Gastroesophageal sphincter (tissue), 3 donors: ENCODE results near the gene PARD3.

Experiments used
- EP300 ChIP-seq: sonication (generic); formaldehyde crosslinking; IDR thresholded peaks from one replicate; pipeline ENCODE4 v1.6.1; 2017; ENCODE audit warnings: antibody characterized with exemption, mild to moderate bottlenecking
- POLR2A ChIP-seq, 2 donors: fragments of 450-650 bp; IDR thresholded peaks; one replicate each; pipeline ENCODE4 v1.6.1; 2017; ENCODE audit warnings: antibody characterized with exemption in 2 of 2, mild to moderate bottlenecking in 2 of 2, moderate library complexity in 1 of 2
- TF ChIP-seq, protein P1 (sequence below), 4 experiments: fragments of 200-600 bp in 2 of 4; fragments of 450-650 bp in 2 of 4; sonication (generic) in 1 of 4; IDR thresholded peaks; one replicate each; pipeline ENCODE4 v1.5.1; 2017 to 2019; ENCODE audit warnings: antibody characterized with exemption in 4 of 4, mild to moderate bottlenecking in 2 of 4, moderate library complexity in 2 of 4

DNA sequence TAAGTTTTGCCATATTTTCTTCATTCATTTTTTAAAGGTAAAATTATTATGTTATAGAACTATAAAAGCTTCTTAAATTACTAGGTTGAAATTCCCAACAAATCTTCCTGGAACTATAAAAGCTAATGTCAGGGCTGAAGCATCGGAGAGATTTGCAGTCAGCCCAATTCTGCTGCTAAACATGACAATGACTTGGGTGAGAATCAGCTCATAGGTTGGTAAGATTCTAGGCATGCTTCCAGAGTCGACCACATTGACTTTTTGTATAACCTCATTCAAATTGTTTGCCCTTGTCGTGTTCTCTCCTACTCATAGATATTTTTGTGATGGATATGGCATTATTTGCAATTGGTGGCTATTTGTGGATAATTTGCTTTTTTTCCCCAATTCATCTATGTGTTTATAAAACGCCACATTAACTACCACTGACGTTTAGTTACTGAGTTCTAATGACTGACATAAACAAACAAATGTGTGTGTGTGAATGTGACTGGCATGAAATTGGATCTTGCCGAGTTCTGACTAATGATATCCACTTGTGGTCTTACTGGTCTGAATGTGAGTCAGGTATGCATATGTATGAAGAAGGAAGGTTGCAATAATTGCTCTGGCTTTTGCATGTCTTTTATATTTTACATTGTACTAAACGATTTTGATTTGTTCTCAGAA lies 579.8 kb downstream of the PARD3 start:
- TF ChIP-seq, protein P1, sequence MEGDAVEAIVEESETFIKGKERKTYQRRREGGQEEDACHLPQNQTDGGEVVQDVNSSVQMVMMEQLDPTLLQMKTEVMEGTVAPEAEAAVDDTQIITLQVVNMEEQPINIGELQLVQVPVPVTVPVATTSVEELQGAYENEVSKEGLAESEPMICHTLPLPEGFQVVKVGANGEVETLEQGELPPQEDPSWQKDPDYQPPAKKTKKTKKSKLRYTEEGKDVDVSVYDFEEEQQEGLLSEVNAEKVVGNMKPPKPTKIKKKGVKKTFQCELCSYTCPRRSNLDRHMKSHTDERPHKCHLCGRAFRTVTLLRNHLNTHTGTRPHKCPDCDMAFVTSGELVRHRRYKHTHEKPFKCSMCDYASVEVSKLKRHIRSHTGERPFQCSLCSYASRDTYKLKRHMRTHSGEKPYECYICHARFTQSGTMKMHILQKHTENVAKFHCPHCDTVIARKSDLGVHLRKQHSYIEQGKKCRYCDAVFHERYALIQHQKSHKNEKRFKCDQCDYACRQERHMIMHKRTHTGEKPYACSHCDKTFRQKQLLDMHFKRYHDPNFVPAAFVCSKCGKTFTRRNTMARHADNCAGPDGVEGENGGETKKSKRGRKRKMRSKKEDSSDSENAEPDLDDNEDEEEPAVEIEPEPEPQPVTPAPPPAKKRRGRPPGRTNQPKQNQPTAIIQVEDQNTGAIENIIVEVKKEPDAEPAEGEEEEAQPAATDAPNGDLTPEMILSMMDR (IDR thresholded peaks at IDR 0.05), result no peak
- TF ChIP-seq EP300, result no peak
- no peak for TF ChIP-seq POLR2A (IDR thresholded peaks at IDR 0.05)
